C4-2B (cell line): Measurements from ENCODE around the gene HTR3E.
"Not testable (repeated sequence)": the region's sequence is repeated elsewhere in the genome, so short reads cannot be mapped to it uniquely, and the experiment has no call there.

Source experiments
- H3K27ac ChIP-seq: fragments of 450-650 bp; 2 replicates; pipeline ENCODE4 v1.5.1; 2017
- CTCF ChIP-seq: fragments of 450-650 bp; conservative IDR thresholded peaks from 2 replicates; pipeline ENCODE4 v1.5.1; 2017; ENCODE audit warnings: mild to moderate bottlenecking
- ZFX ChIP-seq: fragments of 450-650 bp; IDR thresholded peaks from 2 replicates; pipeline ENCODE4 v1.6.1; 2017

HTR3E gene

GRCh38 chr3:184067573-184068055 is 29.2 kb upstream of the HTR3E start:
- TF ChIP-seq CTCF (no peak), ZFX (no peak)
- no peak overlapping the region for H3K27ac ChIP-seq

GRCh38 chr3:184068344-184068743 is 28.5 kb upstream of the HTR3E start:
- no peak overlapping the region for H3K27ac ChIP-seq

GRCh38 chr3:184071142-184071541 is 25.7 kb upstream of the HTR3E start:
- not testable (repeated sequence) for H3K27ac ChIP-seq

More at GRCh38 chr3:184068344-184068743, 28.5 kb upstream of the HTR3E start:
- no peak for TF ChIP-seq ZFX
- no peak for TF ChIP-seq CTCF

GRCh38 chr3:184073621-184074020 is 23.2 kb upstream of the HTR3E start:
- no peak overlapping the region for H3K27ac ChIP-seq
- TF ChIP-seq CTCF (no peak), ZFX (no peak)

GRCh38 chr3:184075901-184076300 is 21.0 kb upstream of the HTR3E start:
- no peak overlapping the region for H3K27ac ChIP-seq
- TF ChIP-seq ZFX (no peak), CTCF (no peak)

GRCh38 chr3:184077881-184078280 is 19.0 kb upstream of the HTR3E start:
- no peak for TF ChIP-seq CTCF
- no peak for TF ChIP-seq ZFX
- no peak overlapping the region for H3K27ac ChIP-seq

- H3K27ac ChIP-seq = no peak overlapping the region
- TF ChIP-seq CTCF (no peak), ZFX (no peak)
Observed at GRCh38 chr3:184078851-184079250, 18.0 kb upstream of the HTR3E start.

- no peak overlapping the region for H3K27ac ChIP-seq
- TF ChIP-seq CTCF (no peak), ZFX (no peak)
Observed at GRCh38 chr3:184081116-184081830, 15.6 kb upstream of the HTR3E start.
